NCI-H2196 treated with DMSO at 0.1 percent for 48 hours (cell line): ENCODE measurements around the gene CD96.
"Not testable (repeated sequence)": the region's sequence is repeated elsewhere in the genome, so short reads cannot be mapped to it uniquely, and the experiment has no call there.

Source experiments
- DNase-seq: peaks from one replicate; lab custom pipeline; 2025; ENCODE audit not compliant: unreplicated experiment; lab: John Stamatoyannopoulos, UW

Gene CD96, protein sequence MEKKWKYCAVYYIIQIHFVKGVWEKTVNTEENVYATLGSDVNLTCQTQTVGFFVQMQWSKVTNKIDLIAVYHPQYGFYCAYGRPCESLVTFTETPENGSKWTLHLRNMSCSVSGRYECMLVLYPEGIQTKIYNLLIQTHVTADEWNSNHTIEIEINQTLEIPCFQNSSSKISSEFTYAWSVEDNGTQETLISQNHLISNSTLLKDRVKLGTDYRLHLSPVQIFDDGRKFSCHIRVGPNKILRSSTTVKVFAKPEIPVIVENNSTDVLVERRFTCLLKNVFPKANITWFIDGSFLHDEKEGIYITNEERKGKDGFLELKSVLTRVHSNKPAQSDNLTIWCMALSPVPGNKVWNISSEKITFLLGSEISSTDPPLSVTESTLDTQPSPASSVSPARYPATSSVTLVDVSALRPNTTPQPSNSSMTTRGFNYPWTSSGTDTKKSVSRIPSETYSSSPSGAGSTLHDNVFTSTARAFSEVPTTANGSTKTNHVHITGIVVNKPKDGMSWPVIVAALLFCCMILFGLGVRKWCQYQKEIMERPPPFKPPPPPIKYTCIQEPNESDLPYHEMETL

DNA sequence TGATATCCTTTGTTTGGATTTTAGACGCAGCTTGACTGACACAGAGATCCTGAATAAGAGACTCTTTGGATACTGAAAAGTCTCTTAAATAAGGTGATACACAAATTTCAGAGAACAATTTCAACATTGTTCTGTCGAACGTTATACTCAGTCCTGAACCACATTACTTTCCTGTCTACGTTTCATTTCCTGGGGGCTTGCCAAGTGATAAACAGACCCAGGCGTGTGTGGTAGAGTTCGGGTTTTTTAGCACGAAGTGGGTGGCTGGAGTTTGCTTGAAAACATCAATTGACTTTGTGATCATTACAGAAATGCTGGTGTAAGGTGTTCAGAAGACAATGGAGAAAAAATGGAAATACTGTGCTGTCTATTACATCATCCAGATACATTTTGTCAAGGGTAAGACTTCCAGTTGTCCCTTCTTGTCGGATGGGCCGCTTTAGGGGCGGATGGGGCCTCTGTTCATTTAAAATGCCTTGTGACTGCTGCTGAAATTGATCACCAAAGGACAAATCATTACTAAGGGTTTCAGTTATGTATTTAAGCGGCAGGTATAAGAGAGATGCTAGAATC, at the start of gene CD96:
Gene CD96, plus strand, starts transcription at position 287 of the 573 bp plus-strand sequence. Its CDS starts 52 bp downstream, at position 339.
- DNase-seq = no peak

DNA sequence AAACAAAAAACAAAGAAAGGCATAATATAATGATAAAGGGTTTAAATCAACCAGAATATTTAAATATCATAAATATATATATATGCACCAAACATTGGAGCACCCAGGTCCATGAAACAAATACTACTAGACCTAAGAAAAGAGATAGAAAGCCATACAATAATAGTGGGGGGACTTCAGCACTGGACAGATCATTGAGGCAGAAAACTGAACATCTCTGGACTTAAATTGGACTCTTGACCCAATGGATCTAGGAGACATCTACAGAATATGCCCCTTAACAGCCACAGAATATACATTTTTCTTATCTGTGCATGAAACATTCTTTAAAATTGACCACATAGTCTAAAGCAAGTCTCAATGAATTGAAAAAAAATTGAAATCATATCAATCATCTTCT, 48.7 kb upstream of the CD96 start:
- DNase-seq = no peak

DNA sequence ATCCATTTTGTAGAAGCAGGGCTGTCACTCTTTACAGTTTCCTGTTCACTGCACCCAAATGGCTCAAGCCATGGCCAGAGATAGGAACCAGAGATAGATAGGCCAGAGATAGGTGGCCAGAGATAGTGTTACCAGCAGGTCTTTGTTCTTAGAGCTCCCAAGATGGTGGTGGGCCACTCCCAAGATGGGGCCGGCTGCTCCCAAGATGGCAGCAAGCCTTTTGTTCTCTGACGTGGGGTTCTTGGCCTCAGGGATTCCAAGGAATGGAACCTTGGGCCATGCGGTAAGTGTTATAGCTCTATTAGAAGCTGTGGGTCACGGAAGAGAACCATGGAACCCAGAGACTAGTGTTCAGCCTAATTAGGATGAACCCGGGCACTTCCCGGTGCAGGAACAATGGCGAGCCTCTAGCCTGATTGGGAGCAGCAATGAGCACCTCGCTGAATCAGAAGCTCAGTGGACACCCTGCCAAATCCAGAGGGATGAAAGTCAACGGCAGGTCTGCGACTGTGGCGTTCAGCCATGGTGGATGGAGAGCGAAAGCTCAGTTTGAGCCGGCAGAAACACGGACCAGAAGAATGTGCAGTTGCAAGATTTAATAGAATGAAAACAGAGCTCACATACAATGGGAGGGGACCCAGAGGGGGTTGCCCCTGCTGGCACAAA, 45.0 kb upstream of the CD96 start:
- DNase-seq = no peak

- no peak for DNase-seq
These were observed 44.0 kb upstream of the CD96 start for GRCh38 chr3:111498022-111498421.

- no peak for DNase-seq
These were observed 35.6 kb upstream of the CD96 start for GRCh38 chr3:111506435-111506834.

DNA sequence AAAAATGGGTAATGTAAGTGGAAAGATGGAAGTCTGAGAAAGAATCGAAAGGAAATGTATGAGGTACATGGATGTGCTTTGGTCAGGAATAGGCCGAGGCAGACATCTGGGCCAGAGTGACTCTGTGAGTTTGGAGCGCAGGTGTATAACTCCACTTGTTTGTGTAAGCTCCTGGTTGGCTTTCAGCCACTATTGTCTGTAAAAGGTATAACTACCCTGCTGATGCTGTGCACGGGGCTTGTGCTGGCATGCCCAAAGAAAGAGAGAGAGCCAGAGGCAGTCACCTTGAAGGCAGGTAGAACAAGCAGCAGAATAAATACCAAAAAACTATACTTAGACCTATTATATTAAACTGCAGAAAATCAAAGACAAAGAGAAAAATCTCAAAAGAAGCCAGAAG, 32.7 kb upstream of the CD96 start:
- no peak for DNase-seq

DNA sequence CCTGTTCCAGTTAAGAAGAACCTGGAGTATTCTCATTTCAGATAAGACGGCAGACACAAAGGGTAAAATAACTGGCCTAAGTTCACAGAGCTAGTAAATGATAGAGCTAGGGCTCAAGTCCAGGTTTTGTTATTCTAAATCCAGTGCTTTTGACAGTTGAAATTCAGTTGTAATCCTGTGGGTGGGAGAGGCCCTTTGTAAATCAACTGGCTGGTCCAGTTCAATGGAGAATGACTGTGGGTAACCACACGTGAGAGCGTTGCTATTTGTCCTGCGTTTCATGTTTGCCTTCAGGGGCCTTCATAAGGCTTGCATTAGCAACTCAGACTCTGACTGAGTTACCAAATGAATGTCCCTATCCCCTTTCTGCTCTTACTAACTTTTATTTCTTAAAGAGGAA, 24.2 kb upstream of the CD96 start:
- no peak for DNase-seq

DNA sequence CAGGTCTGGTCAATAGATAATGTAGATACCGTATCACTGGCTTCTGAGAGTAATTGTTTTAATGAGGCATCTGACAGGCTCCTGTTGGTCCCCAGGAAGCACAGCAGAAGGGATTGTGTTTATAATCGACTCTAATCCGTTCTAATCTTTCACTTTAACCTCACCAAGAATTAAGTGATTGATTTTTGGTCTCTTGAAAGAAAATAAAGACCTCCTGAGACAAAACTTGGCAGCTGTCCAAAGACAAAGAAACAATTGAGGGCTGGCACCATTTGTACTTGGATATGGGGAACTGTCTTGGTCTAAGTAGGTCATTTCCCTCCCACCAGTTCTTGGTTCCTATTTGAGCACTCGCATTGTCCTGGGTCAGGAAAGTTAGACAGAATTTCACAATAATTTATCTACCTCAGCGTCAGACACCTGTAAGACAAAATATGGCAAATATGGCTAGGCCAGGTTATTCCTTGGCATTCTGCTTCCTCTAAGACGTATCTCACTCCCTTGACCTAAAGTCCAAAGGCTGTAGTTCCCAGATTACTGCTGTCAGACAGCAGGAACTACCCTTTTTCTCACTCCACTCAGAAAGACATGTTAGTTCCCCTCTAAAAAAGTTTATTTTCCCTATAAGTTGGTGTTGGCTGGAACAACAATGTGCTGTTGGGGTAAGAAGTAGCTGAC, 22.7 kb upstream of the CD96 start:
- no peak for DNase-seq

DNA sequence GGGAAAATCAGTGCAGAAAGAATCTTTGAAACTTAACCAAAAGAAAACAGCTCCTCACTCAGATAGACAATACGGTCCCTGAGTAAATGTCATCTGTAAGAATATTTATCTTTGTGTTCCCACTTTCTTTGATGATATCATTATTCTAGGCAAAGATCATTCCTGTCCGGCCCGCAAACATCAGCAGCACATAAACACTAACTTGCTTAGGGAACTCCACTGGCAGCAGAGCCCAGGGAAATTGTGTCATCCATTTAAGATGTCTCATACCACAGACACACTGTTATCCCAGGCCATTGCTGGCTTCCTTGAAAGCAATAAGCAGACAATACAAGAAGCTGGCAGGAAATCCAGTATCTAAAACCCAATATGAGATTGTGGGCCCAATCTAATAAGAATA, 20.1 kb upstream of the CD96 start:
- DNase-seq = no peak

GRCh38 chr3:111524486-111524885, 17.5 kb upstream of the CD96 start:
- DNase-seq = not testable (repeated sequence)

GRCh38 chr3:111531446-111531845, 10.6 kb upstream of the CD96 start:
- no peak for DNase-seq

- no peak for DNase-seq
These were observed 7.3 kb upstream of the CD96 start for GRCh38 chr3:111534701-111535100.

- DNase-seq = no peak
These were observed 3.9 kb upstream of the CD96 start for GRCh38 chr3:111538111-111538510.

DNA sequence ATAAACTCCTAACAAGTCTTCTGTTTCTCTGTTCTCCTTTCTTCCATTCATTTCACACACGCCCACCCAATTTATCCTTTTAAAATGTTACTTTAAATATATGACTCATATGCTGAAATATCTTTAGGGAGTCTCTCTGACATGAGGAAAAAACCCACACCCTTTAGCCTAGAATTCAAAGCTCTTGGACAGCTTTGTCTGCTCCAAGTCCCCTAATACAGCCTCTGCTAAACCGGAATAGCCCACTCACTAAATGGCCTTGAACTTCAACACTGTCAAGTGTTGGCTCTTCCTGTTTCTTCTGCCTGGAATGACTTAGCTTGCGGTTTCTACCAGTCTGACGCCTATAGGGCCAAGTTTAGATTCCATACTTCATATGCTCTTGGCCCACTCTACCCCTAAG, 3.3 kb upstream of the CD96 start:
- DNase-seq = no peak

DNA sequence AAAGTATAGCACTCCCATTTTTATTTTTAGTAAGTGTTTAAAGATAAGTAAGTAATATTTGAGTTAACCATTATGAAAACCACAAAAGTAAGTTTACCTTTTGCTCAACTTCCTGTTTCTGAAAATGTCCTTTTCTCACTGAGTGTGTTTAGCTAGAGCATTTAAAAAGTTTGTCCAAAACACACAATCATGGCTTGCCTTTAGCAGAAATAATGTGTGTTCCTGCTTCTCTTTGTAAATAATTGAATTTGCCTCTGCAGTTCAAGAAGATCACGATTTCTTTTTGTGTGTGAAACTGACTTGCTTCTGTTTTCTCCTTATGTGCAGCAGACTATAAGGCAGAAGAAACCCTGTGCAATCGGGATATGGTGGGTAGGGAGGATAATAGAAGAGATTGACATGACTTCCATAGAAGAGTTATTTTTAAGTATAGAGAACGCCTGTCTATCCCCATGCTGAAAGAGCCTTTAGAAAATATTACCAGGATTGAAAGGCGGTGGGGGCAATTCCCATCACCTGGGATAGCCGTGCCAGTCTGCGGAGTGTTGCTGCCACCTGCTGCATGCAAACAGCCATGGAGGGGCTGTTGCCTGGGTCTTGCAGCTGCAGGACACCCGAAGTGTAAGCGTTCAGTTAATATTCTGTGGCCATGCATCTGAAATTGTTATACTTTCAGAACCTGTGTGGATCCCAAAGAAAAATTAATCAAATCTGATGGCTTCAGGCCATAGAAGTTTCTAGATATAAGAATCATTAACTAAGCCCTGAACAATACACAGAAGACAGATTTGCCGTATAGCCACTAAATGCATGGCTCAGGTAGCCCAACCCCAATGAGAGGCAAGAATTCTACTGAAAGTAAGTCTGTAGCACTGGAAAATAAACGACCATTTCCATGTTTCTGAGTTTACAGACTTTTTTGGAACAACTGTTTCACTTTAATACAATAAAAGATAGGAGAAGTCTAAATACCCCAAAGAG, 2.4 kb upstream of the CD96 start:
- DNase-seq = no peak

- no peak for DNase-seq
These were observed 606 bp upstream of the CD96 start for GRCh38 chr3:111541391-111541790.

DNA sequence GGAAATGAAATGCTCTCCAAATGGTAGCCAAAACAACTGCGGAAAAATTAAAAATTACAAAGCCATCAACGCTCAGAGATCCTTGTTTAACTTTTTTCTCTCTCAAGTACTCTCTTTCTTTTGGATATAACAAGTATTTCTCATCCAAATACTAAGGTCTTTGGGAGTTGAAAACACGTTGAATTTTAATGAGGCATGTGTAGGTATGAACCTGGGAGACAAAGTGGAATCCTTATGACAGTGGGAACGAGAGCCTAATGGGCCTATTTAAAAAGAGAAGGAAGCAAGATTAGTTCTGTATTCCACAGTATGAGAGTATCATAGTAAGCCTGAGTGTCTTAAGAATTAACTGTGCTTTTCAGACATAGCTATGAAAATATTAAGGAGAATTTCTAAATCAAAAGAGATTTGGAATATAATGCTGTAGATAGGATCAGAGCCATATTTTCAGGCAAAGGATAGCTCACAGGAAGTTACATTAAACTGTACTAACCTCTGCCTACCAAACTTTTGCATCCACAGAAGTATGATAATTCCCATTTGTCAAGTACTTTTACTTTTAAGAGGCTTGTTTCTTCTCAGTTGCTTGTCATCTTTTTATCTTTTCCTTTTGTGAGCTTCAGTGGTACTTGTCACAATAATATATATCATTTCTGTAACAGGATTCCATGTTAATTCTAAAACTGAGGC, 759 bp downstream of the CD96 start:
- DNase-seq = no peak

- no peak for DNase-seq
These were observed 3.4 kb downstream of the CD96 start for GRCh38 chr3:111545349-111545748.

- DNase-seq = no peak
These were observed 5.6 kb downstream of the CD96 start for GRCh38 chr3:111547631-111548030.

DNA sequence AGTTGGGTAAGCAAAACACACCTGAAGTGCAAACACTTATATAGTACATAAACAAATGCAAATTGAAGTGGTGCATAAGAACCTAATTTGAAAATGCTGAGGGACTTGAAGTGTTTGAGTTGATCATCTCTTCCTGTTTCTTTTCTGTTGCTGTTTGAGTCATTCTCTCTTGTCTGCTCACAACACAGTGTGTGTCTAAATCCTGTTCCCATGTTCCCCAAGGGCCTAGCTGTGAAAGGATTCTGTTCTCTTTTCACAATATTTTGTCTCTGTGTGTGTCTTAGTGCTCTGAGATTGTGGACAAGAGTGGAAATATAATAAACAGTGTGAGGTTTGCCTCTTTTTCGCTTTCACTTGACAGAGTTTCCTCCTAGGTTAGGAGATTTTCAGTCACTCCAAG, 6.1 kb downstream of the CD96 start:
- DNase-seq = no peak
